CD14-positive monocyte (primary cell): ENCODE results near the gene ACAP1. TPM values are rescaled to one million over a fixed set of nuclear protein-coding genes. Genes with fewer than 3 reads are reported as not detected.

Experiments
- DNase-seq, 3 donors: peaks; one replicate each; pipeline ENCODE4 v3.0.0-alpha.2; 2011 to 2022
- H2AFZ ChIP-seq: 2 replicates; pipeline ENCODE4 v1.6.0; 2012; ENCODE audit warnings: mild to moderate bottlenecking, low read depth, low read length, inconsistent platforms; ENCODE audit not compliant: insufficient read depth, poor library complexity, severe bottlenecking
- H3K27ac ChIP-seq, 2 donors: 1 replicate in 1 of 2; 2 replicates in 1 of 2; pipeline ENCODE4 v1.5.1; 2012 to 2013; ENCODE audit warnings: low read length in 2 of 2, control low read depth in 1 of 2, inconsistent platforms in 1 of 2, low read depth in 1 of 2, mild to moderate bottlenecking in 1 of 2
- H3K27me3 ChIP-seq, 2 donors: one replicate each; pipeline versions ENCODE4 v1.6.0 to v1.6.1; 2011 to 2013; ENCODE audit warnings: low read length in 2 of 2; ENCODE audit not compliant: control insufficient read depth in 2 of 2, insufficient read depth in 2 of 2
- H3K36me3 ChIP-seq, 2 donors: replicated peaks in 1 of 2; 1 replicate in 1 of 2; 2 replicates in 1 of 2; pipeline versions ENCODE4 v1.5.1 to v1.6.1; 2012 to 2013; ENCODE audit warnings: low read length in 2 of 2, control low read depth in 1 of 2, inconsistent platforms in 1 of 2, mild to moderate bottlenecking in 1 of 2; ENCODE audit not compliant: insufficient read depth in 2 of 2, control insufficient read depth in 1 of 2
- H3K4me1 ChIP-seq, 2 donors: 1 replicate in 1 of 2; 2 replicates in 1 of 2; pipeline versions ENCODE4 v1.5.1 to v1.6.1; 2012 to 2013; ENCODE audit warnings: low read length in 2 of 2, control low read depth in 1 of 2, inconsistent platforms in 1 of 2, mild to moderate bottlenecking in 1 of 2, moderate library complexity in 1 of 2; ENCODE audit not compliant: insufficient read depth in 2 of 2, control insufficient read depth in 1 of 2
- H3K4me2 ChIP-seq: replicated peaks from 2 replicates; pipeline ENCODE3; 2012; ENCODE audit warnings: low read length, moderate library complexity, mild to moderate bottlenecking; ENCODE audit not compliant: poor library complexity, severe bottlenecking; ENCODE audit errors: extremely low read depth
- H3K4me3 ChIP-seq, 3 experiments: fragments of 200-600 bp in 1 of 3; sonication (generic) in 1 of 3; replicated peaks in 1 of 3; 1 replicate in 2 of 3; 2 replicates in 1 of 3; pipeline ENCODE4 v1.5.1; 2011 to 2013; ENCODE audit warnings: low read length in 3 of 3, mild to moderate bottlenecking in 3 of 3, control low read depth in 2 of 3, low read depth in 2 of 3, inconsistent platforms in 1 of 3, moderate library complexity in 1 of 3
- H3K79me2 ChIP-seq: 2 replicates; pipeline ENCODE4 v1.6.0; 2012; ENCODE audit warnings: mild to moderate bottlenecking, control low read depth, inconsistent platforms, low read length, moderate library complexity; ENCODE audit not compliant: insufficient read depth
- H3K9ac ChIP-seq: 2 replicates; pipeline ENCODE4 v1.6.0; 2017; ENCODE audit warnings: low read length, mild to moderate bottlenecking; ENCODE audit not compliant: insufficient read depth, poor library complexity, severe bottlenecking
- H3K9me3 ChIP-seq, 2 donors: replicated peaks in 1 of 2; 1 replicate in 1 of 2; 2 replicates in 1 of 2; pipeline versions ENCODE4 v1.5.1 to v1.6.1; 2012 to 2013; ENCODE audit warnings: low read length in 2 of 2, control low read depth in 1 of 2; ENCODE audit not compliant: control insufficient read depth in 1 of 2, insufficient read depth in 1 of 2
- H4K20me1 ChIP-seq: 2 replicates; pipeline ENCODE4 v1.6.0; 2012; ENCODE audit warnings: mild to moderate bottlenecking, low read length, control low read depth, moderate library complexity; ENCODE audit not compliant: insufficient read depth
- H3K27ac Mint-ChIP-seq, 7 donors: one replicate each; pipeline ENCODE4 v1.8.0; 2020; ENCODE audit warnings: mild to moderate bottlenecking in 7 of 7, mixed read lengths in 7 of 7, moderate library complexity in 6 of 7, inconsistent platforms in 2 of 7
- H3K27me3 Mint-ChIP-seq, 3 donors: one replicate each; pipeline ENCODE4 v1.8.0; 2021 to 2022; ENCODE audit warnings: low read depth in 3 of 3, mild to moderate bottlenecking in 3 of 3, mixed read lengths in 3 of 3, moderate library complexity in 3 of 3, inconsistent platforms in 1 of 3
- H3K36me3 Mint-ChIP-seq, 2 donors: one replicate each; pipeline ENCODE4 v1.8.0; 2020; ENCODE audit warnings: mixed read lengths in 2 of 2, inconsistent platforms in 1 of 2, mild to moderate bottlenecking in 1 of 2
- H3K4me1 Mint-ChIP-seq: one replicate; pipeline ENCODE4 v1.8.0; 2020; ENCODE audit warnings: mild to moderate bottlenecking, mixed read lengths
- H3K4me3 Mint-ChIP-seq, 2 donors: one replicate each; pipeline ENCODE4 v1.8.0; 2020; ENCODE audit warnings: mild to moderate bottlenecking in 2 of 2, mixed read lengths in 2 of 2, moderate library complexity in 1 of 2
- H3K9me3 Mint-ChIP-seq, 7 donors: one replicate each; pipeline ENCODE4 v1.8.0; 2020 to 2022; ENCODE audit warnings: mixed read lengths in 7 of 7, mild to moderate bottlenecking in 6 of 7, moderate library complexity in 6 of 7, inconsistent platforms in 2 of 7
- WGBS: methylation state at CpG from one replicate; pipeline ENCODE4 v1.1.5; 2013; ENCODE audit warnings: missing lambda C conversion rate; ENCODE audit not compliant: insufficient coverage; 5-methylcytosine and 5-hydroxymethylcytosine counted together
- intact Hi-C, 2 donors: fragments of 100-400 bp; cut with micrococcal nuclease; formaldehyde crosslinking; loops; one replicate each; pipeline versions ENCODE4 v1.15.0 to v1.15.1; 2023
- polyA plus RNA-seq, 3 donors: library from polyadenylated mRNA; depleted of rRNA in 1 of 3; unstranded in 2 of 3; stranded (reverse) in 1 of 3; fragments of 300-500 nt in 2 of 3; fragments of >200 nt in 1 of 3; fragmentation: Illumina TruSeq in 2 of 3; gene quantifications; 1 replicate in 2 of 3; 2 replicates in 1 of 3; pipeline ENCODE4 v1.2.3, GENCODE V29; 2012 to 2021
- TF ChIP-seq, protein P1 (sequence below): fragments of 200-600 bp; IDR thresholded peaks from one replicate; pipeline ENCODE4 v1.8.0; 2022; ENCODE audit warnings: antibody characterized with exemption, mild to moderate bottlenecking

The ACAP1 gene
- polyA plus RNA-seq, 3 donors, result 32.1 to 68.5 (median 40.5) TPM

DNA sequence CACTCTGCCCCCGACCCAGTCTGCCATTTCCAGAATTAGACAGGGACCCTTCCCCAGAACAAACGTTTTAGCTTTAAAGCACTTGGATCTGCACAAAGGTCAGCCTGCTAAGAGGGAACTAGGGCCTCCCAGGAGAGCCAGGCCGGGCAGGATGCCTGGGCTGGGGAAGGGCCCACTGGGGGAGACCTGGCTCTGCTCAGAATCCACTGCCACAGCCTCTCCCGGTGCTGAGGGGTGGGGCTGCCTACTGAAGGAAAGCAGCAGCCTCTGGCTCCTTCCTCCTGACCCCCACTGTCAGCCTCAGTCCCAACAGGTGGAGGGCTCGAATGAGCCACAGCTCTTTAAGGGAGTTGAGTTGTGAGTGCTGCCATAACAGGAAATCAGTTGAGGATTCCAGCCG is 43.6 kb upstream of the ACAP1 start:
- Mint-ChIP-seq H3K27ac (no peak overlapping the region), H3K4me1 (peaks cover 24% of the 10 kb centered on the region), H3K27me3 (peaks cover 71 to 86% (median 73%) of the 10 kb centered on the region in 3 donors), H3K9me3 (peaks cover 0 to 23% (median 12%) of the 10 kb centered on the region in 7 donors), H3K4me3 (peak overlapping the region in 1 of 2 donors; percentile 82), H3K36me3 (peaks cover 0 to 6% of the 10 kb centered on the region in 2 donors)
- no peaks in the 10 kb centered on the region for H4K20me1 ChIP-seq
- peaks cover 35 to 60% of the 10 kb centered on the region in 2 donors for H3K27me3 ChIP-seq
- no peak overlapping the region for H3K27ac ChIP-seq
- H3K4me1 ChIP-seq, result peaks cover 21 to 32% of the 10 kb centered on the region in 2 donors
- peaks cover 0 to 13% of the 10 kb centered on the region in 2 donors for H3K9me3 ChIP-seq
- no peak overlapping the region for H3K9ac ChIP-seq
- H3K36me3 ChIP-seq, result no peaks in the 10 kb centered on the region
- WGBS, result 17% methylated on average over 1 of the region's 6 CpGs
- TF ChIP-seq, protein P1, sequence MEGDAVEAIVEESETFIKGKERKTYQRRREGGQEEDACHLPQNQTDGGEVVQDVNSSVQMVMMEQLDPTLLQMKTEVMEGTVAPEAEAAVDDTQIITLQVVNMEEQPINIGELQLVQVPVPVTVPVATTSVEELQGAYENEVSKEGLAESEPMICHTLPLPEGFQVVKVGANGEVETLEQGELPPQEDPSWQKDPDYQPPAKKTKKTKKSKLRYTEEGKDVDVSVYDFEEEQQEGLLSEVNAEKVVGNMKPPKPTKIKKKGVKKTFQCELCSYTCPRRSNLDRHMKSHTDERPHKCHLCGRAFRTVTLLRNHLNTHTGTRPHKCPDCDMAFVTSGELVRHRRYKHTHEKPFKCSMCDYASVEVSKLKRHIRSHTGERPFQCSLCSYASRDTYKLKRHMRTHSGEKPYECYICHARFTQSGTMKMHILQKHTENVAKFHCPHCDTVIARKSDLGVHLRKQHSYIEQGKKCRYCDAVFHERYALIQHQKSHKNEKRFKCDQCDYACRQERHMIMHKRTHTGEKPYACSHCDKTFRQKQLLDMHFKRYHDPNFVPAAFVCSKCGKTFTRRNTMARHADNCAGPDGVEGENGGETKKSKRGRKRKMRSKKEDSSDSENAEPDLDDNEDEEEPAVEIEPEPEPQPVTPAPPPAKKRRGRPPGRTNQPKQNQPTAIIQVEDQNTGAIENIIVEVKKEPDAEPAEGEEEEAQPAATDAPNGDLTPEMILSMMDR, result no peak
- no peaks in the 10 kb centered on the region for H3K79me2 ChIP-seq
- no peak overlapping the region for H3K4me2 ChIP-seq
- no peak overlapping the region for H2AFZ ChIP-seq
- H3K4me3 ChIP-seq, result no peak overlapping the region
- intact Hi-C loops, result loop anchor here in 1 of 2 donors (5.0 kb wide), 1 partner anchor 250 kb away; the partner anchor contains the start of gene SLC16A11
- no peak for DNase-seq

DNA sequence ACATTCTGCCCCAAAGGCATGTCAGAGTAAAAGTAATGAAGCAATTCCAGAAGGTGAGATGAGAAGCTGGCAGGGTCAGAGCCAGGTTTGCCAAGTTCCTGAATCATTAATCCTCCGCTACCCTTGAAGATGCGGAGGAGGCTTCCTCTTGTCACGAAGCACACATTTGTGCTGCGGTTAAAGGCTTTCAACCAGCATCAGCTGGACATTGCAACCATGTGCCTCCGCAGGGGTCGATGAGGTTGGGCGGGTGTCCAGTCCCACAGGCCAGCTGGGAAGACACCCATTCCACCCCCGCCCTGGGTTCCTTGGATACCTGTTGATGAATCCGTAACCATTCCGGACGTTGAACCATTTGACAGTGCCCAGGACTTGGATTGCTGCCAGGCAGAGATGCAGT is 43.2 kb upstream of the ACAP1 start:
- Mint-ChIP-seq H3K27ac (no peak overlapping the region), H3K27me3 (peaks cover 71 to 86% (median 73%) of the 10 kb centered on the region in 3 donors), H3K36me3 (peaks cover 0 to 6% of the 10 kb centered on the region in 2 donors), H3K9me3 (peaks cover 0 to 23% (median 12%) of the 10 kb centered on the region in 7 donors), H3K4me3 (peak overlapping the region in 1 of 2 donors; percentile 82), H3K4me1 (peaks cover 24% of the 10 kb centered on the region)
- Histone ChIP-seq H3K4me1 (peaks cover 21 to 32% of the 10 kb centered on the region in 2 donors), H3K9ac (no peak overlapping the region), H3K27ac (no peak overlapping the region), H3K4me2 (no peak overlapping the region), H3K4me3 (no peak overlapping the region), H3K9me3 (peaks cover 0 to 13% of the 10 kb centered on the region in 2 donors), H3K36me3 (no peaks in the 10 kb centered on the region), H3K27me3 (peaks cover 35 to 57% of the 10 kb centered on the region in 2 donors), H4K20me1 (no peaks in the 10 kb centered on the region), H3K79me2 (no peaks in the 10 kb centered on the region), H2AFZ (no peak overlapping the region)
- WGBS, result 90% methylated on average over 8 of the region's 11 CpGs
- intact Hi-C loops, result loop anchor here in 1 of 2 donors (5.0 kb wide), 1 partner anchor 251 kb away; the partner anchor contains the start of gene SLC16A11
- TF ChIP-seq, protein P1, result no peak
- no peak for DNase-seq
